ENCODE measurements around the gene UHRF1.

The UHRF1 gene

DNA sequence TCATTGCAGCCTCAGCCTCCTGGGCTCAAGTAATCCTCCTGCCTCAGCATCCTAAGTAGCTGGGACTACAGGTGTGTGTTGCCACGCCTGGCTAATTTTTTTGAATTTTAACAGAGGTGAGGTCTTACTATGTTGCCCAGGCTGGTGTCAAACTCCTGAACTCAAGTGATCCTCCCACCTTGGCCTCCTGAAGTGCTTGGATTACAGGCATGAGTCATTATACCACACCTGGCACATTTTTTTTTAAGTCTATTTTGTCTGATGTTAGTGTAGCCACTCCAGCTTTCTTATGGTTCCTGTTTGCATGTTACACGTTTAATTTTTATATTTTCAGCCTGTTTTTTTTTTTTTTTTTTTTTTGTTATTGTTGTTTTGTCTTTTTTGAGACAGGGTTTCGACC lies 84.4 kb downstream of the UHRF1 start:
- no peak for DNase-seq

DNA sequence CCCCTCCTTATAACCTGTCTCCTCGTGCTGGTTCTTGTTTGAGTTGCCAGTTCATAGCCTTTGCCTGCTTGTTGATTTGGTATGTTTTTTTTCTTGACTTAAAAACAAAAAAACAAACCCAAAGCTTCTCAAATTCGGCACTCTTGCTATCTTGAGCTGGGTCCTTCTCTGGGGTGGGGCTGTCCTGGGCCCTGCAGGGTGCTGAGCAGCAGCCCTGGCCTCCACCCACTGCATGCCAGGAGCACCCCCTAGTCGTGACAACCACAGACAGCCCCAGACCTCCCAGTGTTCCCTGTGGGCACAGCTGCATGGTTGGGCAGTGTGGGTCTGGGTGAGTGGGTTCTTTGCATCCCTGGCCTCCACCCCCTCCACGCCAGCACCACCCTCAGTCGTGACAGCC lies 87.4 kb downstream of the UHRF1 start:
- DNase-seq, result no peak

- no peak for DNase-seq
Measured at GRCh38 chr19:4997297-4997696, 88.0 kb downstream of the UHRF1 start.

GRCh38 chr19:5000120-5000611 lies 90.9 kb downstream of the UHRF1 start:
- no peak for DNase-seq

- no peak for DNase-seq
Measured at GRCh38 chr19:5001615-5002014, 92.3 kb downstream of the UHRF1 start.

- DNase-seq, result no peak
Measured at GRCh38 chr19:5002143-5002542, 92.8 kb downstream of the UHRF1 start.

GRCh38 chr19:5003781-5004180 lies 94.5 kb downstream of the UHRF1 start:
- DNase-seq, result no peak

DNA sequence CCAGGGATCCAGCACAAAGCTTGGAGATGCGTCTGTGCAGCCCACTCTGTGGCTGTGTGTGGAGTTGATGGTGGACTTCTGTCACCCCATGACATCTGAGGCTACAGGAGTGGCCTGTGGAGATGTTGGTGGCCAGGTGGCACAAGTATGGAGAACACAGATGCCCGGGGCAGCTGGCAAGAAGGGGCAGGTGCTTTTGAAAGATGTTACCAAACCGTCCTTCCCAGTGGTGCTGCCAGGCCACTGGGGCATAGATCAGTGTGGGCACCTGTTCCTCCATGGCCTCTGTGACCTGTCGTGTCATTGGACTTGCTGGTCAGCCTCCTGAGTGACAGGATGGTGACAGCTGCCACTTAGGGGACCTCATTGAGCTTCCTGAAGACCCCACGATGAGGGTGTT lies 95.8 kb downstream of the UHRF1 start:
- DNase-seq, result no peak

DNA sequence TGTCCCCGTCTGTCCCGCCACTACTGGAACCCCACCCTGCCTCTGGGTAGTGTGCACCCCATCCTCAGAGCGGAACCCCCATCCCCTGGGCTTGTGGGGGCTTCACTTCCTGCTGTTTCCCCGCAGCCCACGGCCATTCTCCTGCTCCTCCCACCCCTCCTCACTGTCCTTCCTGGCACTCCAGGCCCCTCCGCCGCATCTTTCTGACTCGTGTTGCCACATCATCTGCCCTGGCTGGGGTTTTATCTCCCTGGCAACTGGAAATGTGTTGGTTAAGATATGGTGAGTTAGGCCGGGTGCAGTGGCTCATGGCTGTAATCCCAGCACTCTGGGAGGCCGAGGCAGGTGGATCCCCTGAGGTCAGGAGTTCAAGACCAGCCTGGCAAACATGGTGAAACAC lies 96.9 kb downstream of the UHRF1 start:
- no peak for DNase-seq

- no peak for DNase-seq
Measured at GRCh38 chr19:5006821-5007220, 97.5 kb downstream of the UHRF1 start.
